PC-3 (cell line): ENCODE data around the gene CLEC16A. TPM values are rescaled to one million over a fixed set of nuclear protein-coding genes. Genes with fewer than 3 reads are reported as not detected.

Experiments used
- ATAC-seq: fragments of 200-7000 bp; cut with Tn5 transposase; 2 replicates; pipeline ENCODE4 v1.9.1; 2020; ENCODE audit warnings: mild to moderate bottlenecking, moderate library complexity
- BruUV-seq: library from RNA; stranded (reverse); fragments of 400-500 nt; replicated peaks from 2 replicates; lab custom pipeline; 2021; lab: Mats Ljungman, UMichigan
- CTCF ChIA-PET: fragments of 300-600 bp; sonication (Branson Sonifier 250); formaldehyde crosslinking; loops from one replicate; lab custom pipeline; 2022; ENCODE audit warnings: antibody characterized with exemption; lab: Charles Lee
- POLR2A ChIA-PET: fragments of 300-600 bp; sonication (Branson Sonifier 250); formaldehyde crosslinking; loops from one replicate; lab custom pipeline; 2022; ENCODE audit warnings: antibody characterized with exemption; ENCODE audit not compliant: unreplicated experiment; lab: Charles Lee
- DNase-seq: peaks from one replicate; pipeline ENCODE4 v3.0.0-alpha.2; 2015
- H2AFZ ChIP-seq: fragments of 300-600 bp; sonication (generic); 2 replicates; pipeline ENCODE4 v1.6.0; 2016; ENCODE audit warnings: antibody characterized with exemption, low read length
- H3F3A ChIP-seq: fragments of 300-600 bp; sonication (generic); one replicate; pipeline ENCODE4 v1.6.0; 2017; ENCODE audit warnings: antibody characterized with exemption, low read length, control low read depth, mild to moderate bottlenecking; ENCODE audit not compliant: unreplicated experiment
- H3K27ac ChIP-seq: fragments of 300-600 bp; sonication (generic); 2 replicates; pipeline ENCODE4 v1.5.1; 2016; ENCODE audit warnings: mild to moderate bottlenecking, low read length
- H3K27me3 ChIP-seq: fragments of 300-600 bp; sonication (generic); 2 replicates; pipeline ENCODE4 v1.6.1; 2016; ENCODE audit warnings: low read length, mixed read lengths
- H3K36me3 ChIP-seq: fragments of 300-600 bp; sonication (generic); 2 replicates; pipeline ENCODE4 v1.6.1; 2016; ENCODE audit warnings: low read depth, mixed run types, low read length, mixed read lengths
- H3K4me1 ChIP-seq: fragments of 300-600 bp; sonication (generic); 2 replicates; pipeline ENCODE4 v1.5.1; 2016; ENCODE audit warnings: low read length; ENCODE audit not compliant: insufficient read depth
- H3K4me2 ChIP-seq: fragments of 300-600 bp; sonication (generic); 2 replicates; pipeline ENCODE4 v1.6.0; 2016; ENCODE audit warnings: low read length
- H3K4me3 ChIP-seq: fragments of 300-600 bp; sonication (generic); 2 replicates; pipeline ENCODE4 v1.5.1; 2016; ENCODE audit warnings: mild to moderate bottlenecking, low read length, mixed read lengths
- H3K79me2 ChIP-seq: fragments of 300-600 bp; sonication (generic); 2 replicates; pipeline ENCODE4 v1.6.1; 2017; ENCODE audit warnings: low read length, mixed read lengths
- H3K9ac ChIP-seq: fragments of 300-600 bp; sonication (generic); 2 replicates; pipeline ENCODE4 v1.6.0; 2016; ENCODE audit warnings: mild to moderate bottlenecking, low read length
- H3K9me2 ChIP-seq: fragments of 300-600 bp; sonication (generic); replicated peaks from 2 replicates; pipeline ENCODE4 v1.6.1; 2016; ENCODE audit warnings: mixed run types, low read length, mixed read lengths
- H3K9me3 ChIP-seq: fragments of 300-600 bp; sonication (generic); 2 replicates; pipeline ENCODE4 v1.6.1; 2016; ENCODE audit warnings: low read length, mixed read lengths
- H4K20me1 ChIP-seq: fragments of 300-600 bp; sonication (generic); 2 replicates; pipeline ENCODE4 v1.6.1; 2016; ENCODE audit warnings: low read length, mixed read lengths
- EZH2 ChIP-seq: fragments of 300-600 bp; sonication (generic); IDR thresholded peaks from one replicate; pipeline ENCODE4 v1.6.1; 2017; ENCODE audit warnings: antibody characterized with exemption, mild to moderate bottlenecking, low read length; ENCODE audit not compliant: unreplicated experiment
- EZH2phosphoT487 ChIP-seq: fragments of 300-600 bp; sonication (generic); IDR thresholded peaks from 2 replicates; pipeline ENCODE4 v1.6.1; 2018; ENCODE audit warnings: mild to moderate bottlenecking, antibody characterized with exemption, low read length, borderline replicate concordance
- intact Hi-C: fragments of 100-400 bp; cut with micrococcal nuclease; formaldehyde crosslinking; loops from 2 replicates; pipeline ENCODE4 v1.9.0; 2023
- total RNA-seq: library from RNA; depleted of rRNA; stranded (reverse); fragments of >200 nt; gene quantifications from 2 replicates; pipeline ENCODE4 v1.2.3, GENCODE V29; 2014
- TF ChIP-seq, protein P1 (sequence below): fragments of 300-600 bp; sonication (generic); conservative IDR thresholded peaks from 2 replicates; pipeline ENCODE4 v1.5.1; 2017; ENCODE audit warnings: antibody characterized with exemption, low read depth, mild to moderate bottlenecking, low read length

The CLEC16A gene
- total RNA-seq, 1 experiment from 2014 or later: 9.5 TPM

DNA sequence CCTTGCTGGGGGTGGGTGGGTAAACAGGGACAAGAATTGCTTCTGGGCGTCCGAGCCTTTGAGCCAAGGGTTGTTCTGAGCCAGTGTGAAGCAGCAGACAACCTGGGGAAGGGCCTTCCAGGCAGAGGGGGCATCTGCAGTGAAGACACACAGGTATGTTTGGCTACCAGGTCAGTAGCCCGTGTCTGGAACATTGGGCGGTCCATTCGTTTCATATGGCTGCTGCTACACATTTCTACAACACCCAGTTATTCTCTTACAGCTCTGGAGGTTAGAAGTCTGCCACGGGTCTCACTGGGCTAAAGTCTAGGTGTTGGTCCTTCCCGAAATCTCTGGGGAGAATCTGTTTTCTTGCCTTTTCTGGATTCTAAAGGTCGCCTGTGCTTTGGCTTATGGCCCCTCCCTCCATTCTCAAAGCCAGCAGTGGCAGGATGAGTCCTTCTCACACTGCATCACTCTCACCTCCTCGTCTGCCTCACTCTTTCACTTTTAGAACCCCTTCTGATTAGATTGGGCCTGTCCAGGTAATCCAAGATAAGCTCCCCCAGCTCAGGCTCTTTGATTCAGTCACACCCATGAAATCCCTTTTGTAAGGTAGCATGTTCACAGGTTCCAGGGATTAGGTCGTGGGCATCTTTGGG, 136.1 kb downstream of the CLEC16A start:
- no TSS peak for BruUV-seq
- Histone ChIP-seq H4K20me1 (no peaks in the 10 kb centered on the region), H3K79me2 (no peaks in the 10 kb centered on the region), H2AFZ (no peak overlapping the region), H3K9me3 (no peaks in the 10 kb centered on the region), H3K9me2 (no peaks in the 10 kb centered on the region), H3K4me1 (peaks cover 37% of the 10 kb centered on the region), H3K27me3 (no peaks in the 10 kb centered on the region), H3K9ac (no peak overlapping the region), H3K4me2 (no peak overlapping the region), H3F3A (no peaks in the 10 kb centered on the region), H3K36me3 (no peaks in the 10 kb centered on the region), H3K27ac (no peak overlapping the region; the same call in 1 of the 2 replicates), H3K4me3 (no peak overlapping the region)
- DNase-seq (no peak), ATAC-seq (no peak)
- ChIA-PET POLR2A (no interaction called here), CTCF (no interaction called here)
- no peak for TF ChIP-seq EZH2
- no peak for TF ChIP-seq EZH2phosphoT487
- TF ChIP-seq, protein P1, sequence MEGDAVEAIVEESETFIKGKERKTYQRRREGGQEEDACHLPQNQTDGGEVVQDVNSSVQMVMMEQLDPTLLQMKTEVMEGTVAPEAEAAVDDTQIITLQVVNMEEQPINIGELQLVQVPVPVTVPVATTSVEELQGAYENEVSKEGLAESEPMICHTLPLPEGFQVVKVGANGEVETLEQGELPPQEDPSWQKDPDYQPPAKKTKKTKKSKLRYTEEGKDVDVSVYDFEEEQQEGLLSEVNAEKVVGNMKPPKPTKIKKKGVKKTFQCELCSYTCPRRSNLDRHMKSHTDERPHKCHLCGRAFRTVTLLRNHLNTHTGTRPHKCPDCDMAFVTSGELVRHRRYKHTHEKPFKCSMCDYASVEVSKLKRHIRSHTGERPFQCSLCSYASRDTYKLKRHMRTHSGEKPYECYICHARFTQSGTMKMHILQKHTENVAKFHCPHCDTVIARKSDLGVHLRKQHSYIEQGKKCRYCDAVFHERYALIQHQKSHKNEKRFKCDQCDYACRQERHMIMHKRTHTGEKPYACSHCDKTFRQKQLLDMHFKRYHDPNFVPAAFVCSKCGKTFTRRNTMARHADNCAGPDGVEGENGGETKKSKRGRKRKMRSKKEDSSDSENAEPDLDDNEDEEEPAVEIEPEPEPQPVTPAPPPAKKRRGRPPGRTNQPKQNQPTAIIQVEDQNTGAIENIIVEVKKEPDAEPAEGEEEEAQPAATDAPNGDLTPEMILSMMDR: no peak
- intact Hi-C loops: no loop called here

DNA sequence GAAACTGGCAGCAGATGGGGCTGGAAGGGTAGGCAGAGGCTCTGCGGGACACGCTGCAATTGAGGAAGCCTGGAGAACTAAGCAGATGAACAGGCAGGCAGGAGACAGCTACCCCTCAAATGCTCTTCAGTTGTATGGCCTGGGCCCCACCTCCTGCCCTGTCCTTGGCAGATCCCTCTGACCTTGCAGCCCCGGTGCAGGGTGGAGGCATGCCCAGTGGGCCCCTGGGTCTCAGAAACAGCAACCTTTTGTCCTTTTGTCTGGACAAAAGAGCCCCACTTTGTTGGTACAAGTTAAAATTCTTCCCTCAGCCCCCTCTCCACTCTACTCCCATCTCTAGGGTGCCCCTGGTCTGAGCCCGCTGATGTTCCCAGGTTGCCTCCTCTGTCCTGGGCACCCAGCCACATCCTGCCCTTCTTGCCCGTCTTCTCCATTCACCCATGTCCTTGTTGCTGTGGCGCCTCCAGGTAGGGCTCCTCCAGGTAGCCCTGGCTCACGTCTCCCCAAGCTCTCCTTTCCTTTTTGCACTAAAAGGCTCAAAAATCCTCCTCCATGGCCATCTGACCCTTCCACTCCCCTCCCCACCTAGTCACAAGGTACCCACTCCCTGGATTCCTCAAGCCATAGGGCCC, 136.8 kb downstream of the CLEC16A start:
- Histone ChIP-seq H3K79me2 (no peaks in the 10 kb centered on the region), H3K4me1 (peaks cover 37% of the 10 kb centered on the region), H2AFZ (no peak overlapping the region), H3K4me2 (no peak overlapping the region), H3K4me3 (no peak overlapping the region), H4K20me1 (no peaks in the 10 kb centered on the region), H3K9me3 (no peaks in the 10 kb centered on the region), H3F3A (no peaks in the 10 kb centered on the region), H3K9me2 (no peaks in the 10 kb centered on the region), H3K27ac (no peak overlapping the region), H3K27me3 (no peaks in the 10 kb centered on the region), H3K9ac (no peak overlapping the region), H3K36me3 (no peaks in the 10 kb centered on the region)
- no peak for DNase-seq
- intact Hi-C loops: no loop called here
- no peak for ATAC-seq
- CTCF ChIA-PET: no interaction called here
- TF ChIP-seq EZH2 (no peak), EZH2phosphoT487 (no peak)
- TF ChIP-seq, protein P1: no peak
- no TSS peak for BruUV-seq
- POLR2A ChIA-PET: no interaction called here
